ENCODE results near the gene CHMP2A.
"Not testable (repeated sequence)": the region's sequence is repeated elsewhere in the genome, so short reads cannot be mapped to it uniquely, and the experiment has no call there.

The CHMP2A gene

GRCh38 chr19:58510084-58510862 lies 44.6 kb downstream of the CHMP2A start:
- no peak for DNase-seq

DNA sequence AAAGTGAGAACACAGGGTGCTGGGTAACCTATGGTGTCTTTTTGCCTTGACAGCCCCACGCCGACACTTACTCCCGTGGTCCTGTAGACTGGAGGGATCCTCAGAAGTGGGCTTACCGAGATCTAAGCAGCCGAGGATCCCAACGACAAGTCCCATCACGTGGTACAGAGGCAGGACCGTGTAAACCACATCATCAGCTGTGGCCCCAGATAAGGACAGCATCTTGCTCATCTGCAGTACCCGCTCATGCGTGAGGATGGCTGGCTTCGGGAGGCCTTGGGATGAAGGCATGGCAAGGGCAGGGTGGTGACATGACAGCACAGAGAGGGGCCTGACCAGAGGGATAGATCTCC lies 45.2 kb downstream of the CHMP2A start:
- no peak for DNase-seq

GRCh38 chr19:58507602-58508223 lies 47.2 kb downstream of the CHMP2A start:
- not testable (repeated sequence) for DNase-seq
